ENCODE measurements around the gene IMP4.

GRCh38 chr2:130336150-130336876 is 6.4 kb upstream of the IMP4 start:
- no peak for TF ChIP-seq SUZ12 (IDR thresholded peaks at IDR 0.05; ENCODE audit: low read depth, low read length)
- no peak for TF ChIP-seq CTCF (CRISPR knock-in tag; IDR thresholded peaks at IDR 0.05)
- no peak for TF ChIP-seq POLR2AphosphoS5 (IDR thresholded peaks at IDR 0.05; ENCODE audit: low read depth, low read length)
- TF ChIP-seq NCOA1 (CRISPR knock-in tag; IDR thresholded peaks at IDR 0.05): no peak
- TF ChIP-seq ZBTB2 (CRISPR knock-in tag; IDR thresholded peaks at IDR 0.05; ENCODE audit: low read depth): no peak
- no peak for TF ChIP-seq IRF2 (CRISPR knock-in tag; IDR thresholded peaks at IDR 0.05)
- no peak for TF ChIP-seq ZBTB44 (CRISPR knock-in tag; IDR thresholded peaks at IDR 0.05)
- no peak for TF ChIP-seq ZNF780A (CRISPR knock-in tag; IDR thresholded peaks at IDR 0.05)
- TF ChIP-seq ZNF83 (CRISPR knock-in tag; IDR thresholded peaks at IDR 0.05; ENCODE audit: borderline replicate concordance): no peak
- TF ChIP-seq ZNF232 (CRISPR knock-in tag; IDR thresholded peaks at IDR 0.05; ENCODE audit: borderline replicate concordance): no peak
- no peak for TF ChIP-seq NFAT5 (CRISPR knock-in tag; IDR thresholded peaks at IDR 0.05)
- no peak for TF ChIP-seq RFX5 (IDR thresholded peaks at IDR 0.05; ENCODE audit: low read depth, low read length)
- no peak for TF ChIP-seq POLR2A (IDR thresholded peaks at IDR 0.05; ENCODE audit: insufficient read depth in 1 of 2, low read depth in 2 of 2, low read length in 2 of 2)
- TF ChIP-seq PBX2 (CRISPR knock-in tag; IDR thresholded peaks at IDR 0.05): no peak
